Activated B cell treated with CpG ODN at 0.5 μM for 24 hours (primary cell): ENCODE data around the gene DSP. TPM values are rescaled to one million over a fixed set of nuclear protein-coding genes. Genes with fewer than 3 reads are reported as not detected.

Experiments used
- ATAC-seq: fragments of 200-7000 bp; cut with Tn5 transposase; one replicate; pipeline ENCODE4 v1.10.0; 2021; ENCODE audit warnings: low read depth, mild to moderate bottlenecking, moderate library complexity
- CTCF ChIA-PET: fragments of 350-600 bp; sonication (Branson Sonifier 250); formaldehyde crosslinking; loops from one replicate; lab custom pipeline; 2021; ENCODE audit warnings: antibody characterized with exemption; lab: Charles Lee
- POLR2A ChIA-PET: fragments of 350-600 bp; sonication (Branson Sonifier 250); formaldehyde crosslinking; loops from one replicate; lab custom pipeline; 2021; ENCODE audit warnings: antibody characterized with exemption; lab: Charles Lee
- DNase-seq: peaks from one replicate; pipeline ENCODE4 v3.0.0; 2022
- H3K27ac Mint-ChIP-seq: one replicate; pipeline ENCODE4 v1.8.0; 2020; ENCODE audit warnings: mixed read lengths
- H3K27me3 Mint-ChIP-seq: one replicate; pipeline ENCODE4 v1.8.0; 2021; ENCODE audit warnings: mixed read lengths
- H3K36me3 Mint-ChIP-seq: one replicate; pipeline ENCODE4 v1.8.0; 2021; ENCODE audit warnings: low read depth, mixed read lengths
- H3K4me1 Mint-ChIP-seq: one replicate; pipeline ENCODE4 v1.8.0; 2021; ENCODE audit warnings: mixed read lengths
- H3K4me3 Mint-ChIP-seq: one replicate; pipeline ENCODE4 v1.8.0; 2020; ENCODE audit warnings: mild to moderate bottlenecking, mixed read lengths
- H3K9me3 Mint-ChIP-seq: one replicate; pipeline ENCODE4 v1.8.0; 2020; ENCODE audit warnings: mixed read lengths
- CTCF ChIP-seq: fragments of 200-600 bp; IDR thresholded peaks from one replicate; pipeline ENCODE4 v1.8.0; 2022; ENCODE audit warnings: antibody characterized with exemption, mild to moderate bottlenecking
- intact Hi-C: fragments of 100-400 bp; cut with micrococcal nuclease; formaldehyde crosslinking; loops from one replicate; pipeline ENCODE4 v1.15.1; 2024
- total RNA-seq: library from RNA; stranded (reverse); gene quantifications from 2 replicates; pipeline ENCODE4 v1.2.3, GENCODE V29; 2022

Gene DSP
- total RNA-seq, 1 donor from 2014 or later: 0.02 TPM

GRCh38 chr6:7561153-7561964 lies 19.9 kb downstream of the DSP start:
- Mint-ChIP-seq H3K36me3 (no peaks in the 10 kb centered on the region), H3K27me3 (peaks cover 36% of the 10 kb centered on the region), H3K4me1 (no peaks in the 10 kb centered on the region), H3K4me3 (no peak overlapping the region), H3K27ac (no peak overlapping the region), H3K9me3 (no peaks in the 10 kb centered on the region)
- no peak for DNase-seq
- no peak for ATAC-seq
- intact Hi-C loops: no loop called here
- POLR2A ChIA-PET: no interaction called here
- TF ChIP-seq CTCF: no peak
- CTCF ChIA-PET: no interaction called here

- H3K27me3 Mint-ChIP-seq: peaks cover 35% of the 10 kb centered on the region
- no peaks in the 10 kb centered on the region for H3K36me3 Mint-ChIP-seq
- ChIA-PET CTCF (no interaction called here), POLR2A (no interaction called here)
- H3K4me1 Mint-ChIP-seq: no peaks in the 10 kb centered on the region
- intact Hi-C loops: no loop called here
- ATAC-seq (no peak), DNase-seq (no peak)
- no peak overlapping the region for H3K27ac Mint-ChIP-seq
- H3K9me3 Mint-ChIP-seq: no peaks in the 10 kb centered on the region
- TF ChIP-seq CTCF: no peak
- no peak overlapping the region for H3K4me3 Mint-ChIP-seq
Observed at GRCh38 chr6:7562769-7563168, 21.3 kb downstream of the DSP start.

- Mint-ChIP-seq H3K27me3 (peaks cover 30% of the 10 kb centered on the region), H3K9me3 (no peaks in the 10 kb centered on the region), H3K27ac (no peak overlapping the region), H3K4me1 (no peaks in the 10 kb centered on the region), H3K4me3 (no peak overlapping the region), H3K36me3 (no peaks in the 10 kb centered on the region)
- DNase-seq (no peak), ATAC-seq (no peak)
- intact Hi-C loops: no loop called here
- TF ChIP-seq CTCF: no peak
- ChIA-PET POLR2A (no interaction called here), CTCF (no interaction called here)
Observed at GRCh38 chr6:7566107-7566506, 24.6 kb downstream of the DSP start.

GRCh38 chr6:7566617-7567173 lies 25.2 kb downstream of the DSP start:
- ChIA-PET POLR2A (no interaction called here), CTCF (no interaction called here)
- Mint-ChIP-seq H3K4me1 (no peaks in the 10 kb centered on the region), H3K9me3 (no peaks in the 10 kb centered on the region), H3K4me3 (no peak overlapping the region), H3K27ac (no peak overlapping the region), H3K27me3 (peaks cover 30% of the 10 kb centered on the region), H3K36me3 (no peaks in the 10 kb centered on the region)
- ATAC-seq: no peak
- intact Hi-C loops: no loop called here
- TF ChIP-seq CTCF: no peak
- DNase-seq: no peak

- Mint-ChIP-seq H3K4me3 (no peak overlapping the region), H3K9me3 (no peaks in the 10 kb centered on the region), H3K4me1 (no peaks in the 10 kb centered on the region), H3K27ac (no peak overlapping the region), H3K36me3 (no peaks in the 10 kb centered on the region), H3K27me3 (peaks cover 27% of the 10 kb centered on the region)
- DNase-seq: no peak
- ATAC-seq: no peak
- intact Hi-C loops: no loop called here
- no peak for TF ChIP-seq CTCF
- CTCF ChIA-PET: no interaction called here
- POLR2A ChIA-PET: no interaction called here
Observed at GRCh38 chr6:7568021-7568420, 26.6 kb downstream of the DSP start.
